MCF 10A (cell line): ENCODE data around the gene GMDS. TPM values are rescaled to one million over a fixed set of nuclear protein-coding genes. Genes with fewer than 3 reads are reported as not detected.

Experiments
- BruUV-seq: library from RNA; stranded (reverse); fragments of 400-500 nt; replicated peaks from 2 replicates; lab custom pipeline; 2021; lab: Mats Ljungman, UMichigan
- CTCF ChIA-PET: fragments of 300-600 bp; sonication (Branson Sonifier 250); formaldehyde crosslinking; extraction: SDS; loops from one replicate; lab custom pipeline; 2021; ENCODE audit warnings: antibody characterized with exemption, inconsistent platforms; lab: Yijun Ruan, JAX
- POLR2A ChIA-PET: fragments of 300-600, 350-650 bp; sonication (Branson Sonifier 250); formaldehyde crosslinking; extraction: SDS; loops from one replicate; lab custom pipeline; 2020; ENCODE audit warnings: antibody characterized with exemption, inconsistent platforms; lab: Yijun Ruan, JAX
- DNase-seq: peaks from one replicate; pipeline ENCODE4 v3.0.0-alpha.2; 2018; ENCODE audit not compliant: unreplicated experiment
- H3K27ac Mint-ChIP-seq: one replicate; pipeline ENCODE4 v1.8.0; 2022; ENCODE audit warnings: mild to moderate bottlenecking, low read depth, mixed read lengths; ENCODE audit not compliant: unreplicated experiment
- H3K27me3 Mint-ChIP-seq: one replicate; pipeline ENCODE4 v1.8.0; 2022; ENCODE audit warnings: mixed read lengths; ENCODE audit not compliant: insufficient read depth, unreplicated experiment
- H3K36me3 Mint-ChIP-seq: one replicate; pipeline ENCODE4 v1.8.0; 2022; ENCODE audit warnings: mild to moderate bottlenecking, moderate library complexity, mixed read lengths; ENCODE audit not compliant: insufficient read depth, unreplicated experiment
- H3K4me1 Mint-ChIP-seq: one replicate; pipeline ENCODE4 v1.8.0; 2022; ENCODE audit warnings: mixed read lengths; ENCODE audit not compliant: insufficient read depth, unreplicated experiment
- H3K4me3 Mint-ChIP-seq: one replicate; pipeline ENCODE4 v1.8.0; 2022; ENCODE audit warnings: mild to moderate bottlenecking, moderate library complexity, mixed read lengths; ENCODE audit not compliant: unreplicated experiment
- H3K9me3 Mint-ChIP-seq: one replicate; pipeline ENCODE4 v1.8.0; 2022; ENCODE audit warnings: mixed read lengths; ENCODE audit not compliant: unreplicated experiment
- CTCF ChIP-seq: fragments of 200-600 bp; IDR thresholded peaks from one replicate; pipeline ENCODE4 v1.8.0; 2022; ENCODE audit warnings: antibody characterized with exemption, mild to moderate bottlenecking; ENCODE audit not compliant: unreplicated experiment
- intact Hi-C: fragments of 100-400 bp; cut with micrococcal nuclease; formaldehyde crosslinking; loops from 2 replicates; pipeline ENCODE4 v1.14.1; 2022
- total RNA-seq: library from RNA; stranded (reverse); gene quantifications from 2 replicates; pipeline ENCODE4 v1.2.3, GENCODE V29; 2022

The GMDS gene
- total RNA-seq, 1 experiment from 2014 or later = 24.9 TPM

GRCh38 chr6:1865585-1865984 lies 379.8 kb downstream of the GMDS start:
- Mint-ChIP-seq H3K27me3 (no peaks in the 10 kb centered on the region), H3K27ac (no peak overlapping the region), H3K36me3 (no peaks in the 10 kb centered on the region), H3K4me1 (no peaks in the 10 kb centered on the region), H3K9me3 (no peaks in the 10 kb centered on the region), H3K4me3 (no peak overlapping the region)
- no TSS peak for BruUV-seq
- intact Hi-C loops = no loop called here
- TF ChIP-seq CTCF = no peak
- DNase-seq = no peak
- ChIA-PET CTCF (no interaction called here), POLR2A (no interaction called here)

GRCh38 chr6:1864496-1864895 lies 380.9 kb downstream of the GMDS start:
- Mint-ChIP-seq H3K27me3 (no peaks in the 10 kb centered on the region), H3K36me3 (no peaks in the 10 kb centered on the region), H3K4me1 (no peaks in the 10 kb centered on the region), H3K27ac (no peak overlapping the region), H3K9me3 (no peaks in the 10 kb centered on the region), H3K4me3 (no peak overlapping the region)
- POLR2A ChIA-PET = interaction anchor here (0.5 to 0.8 kb wide), 2 partner anchors 252 to 549 kb away, joined by 3 read pairs; no protein-coding TSS in a partner anchor
- intact Hi-C loops = no loop called here
- CTCF ChIA-PET = no interaction called here
- no peak for DNase-seq
- no TSS peak for BruUV-seq
- no peak for TF ChIP-seq CTCF

- POLR2A ChIA-PET = no interaction called here
- Mint-ChIP-seq H3K27ac (no peak overlapping the region), H3K36me3 (no peaks in the 10 kb centered on the region), H3K4me3 (no peak overlapping the region), H3K27me3 (no peaks in the 10 kb centered on the region), H3K9me3 (no peaks in the 10 kb centered on the region), H3K4me1 (no peaks in the 10 kb centered on the region)
- intact Hi-C loops = no loop called here
- TF ChIP-seq CTCF = no peak
- DNase-seq = no peak
- CTCF ChIA-PET = no interaction called here
- BruUV-seq = no TSS peak
Measured at GRCh38 chr6:1862411-1862810, 383.0 kb downstream of the GMDS start.

GRCh38 chr6:1860756-1861348 lies 384.6 kb downstream of the GMDS start:
- BruUV-seq = no TSS peak
- intact Hi-C loops = no loop called here
- Mint-ChIP-seq H3K4me3 (no peak overlapping the region), H3K27ac (no peak overlapping the region), H3K4me1 (peaks cover 6% of the 10 kb centered on the region), H3K27me3 (no peaks in the 10 kb centered on the region), H3K9me3 (no peaks in the 10 kb centered on the region), H3K36me3 (no peaks in the 10 kb centered on the region)
- no peak for DNase-seq
- CTCF ChIA-PET = no interaction called here
- no peak for TF ChIP-seq CTCF
- POLR2A ChIA-PET = no interaction called here
